ENCODE measurements around the gene GPATCH2L.

GRCh38 chr14:76250302-76250701 lies 98.6 kb downstream of the GPATCH2L start:
- TF ChIP-seq POLR2A (IDR thresholded peaks at IDR 0.05), result no peak
- no peak for TF ChIP-seq CTCF (IDR thresholded peaks at IDR 0.05)

All from stomach (tissue), 4 donors.